Naive B cell (primary cell): ENCODE measurements around the gene CRAT. TPM values are rescaled to one million over a fixed set of nuclear protein-coding genes. Genes with fewer than 3 reads are reported as not detected.

ENCODE experiments used
- ATAC-seq, 2 donors: fragments of 150-1000 bp; cut with Tn5 transposase; 2 replicates each; pipeline ENCODE4 v1.10.0; 2021; ENCODE audit warnings: low read depth in 2 of 2, mild to moderate bottlenecking in 2 of 2, moderate library complexity in 2 of 2
- DNase-seq: peaks from one replicate; pipeline ENCODE4 v3.0.0; 2022
- H3K27ac Mint-ChIP-seq, 6 donors: one replicate each; pipeline ENCODE4 v1.8.0; 2020 to 2022; ENCODE audit warnings: mild to moderate bottlenecking in 6 of 6, mixed read lengths in 6 of 6, moderate library complexity in 5 of 6, inconsistent platforms in 2 of 6
- H3K27me3 Mint-ChIP-seq, 3 donors: one replicate each; pipeline ENCODE4 v1.8.0; 2021 to 2022; ENCODE audit warnings: mixed read lengths in 3 of 3, mild to moderate bottlenecking in 1 of 3
- H3K36me3 Mint-ChIP-seq, 2 donors: one replicate each; pipeline ENCODE4 v1.8.0; 2020 to 2022; ENCODE audit warnings: mixed read lengths in 2 of 2, inconsistent platforms in 1 of 2, mild to moderate bottlenecking in 1 of 2
- H3K4me1 Mint-ChIP-seq, 3 donors: one replicate each; pipeline ENCODE4 v1.8.0; 2020 to 2022; ENCODE audit warnings: mixed read lengths in 3 of 3, inconsistent platforms in 1 of 3, mild to moderate bottlenecking in 1 of 3, moderate library complexity in 1 of 3
- H3K4me3 Mint-ChIP-seq, 8 donors: one replicate each; pipeline ENCODE4 v1.8.0; 2020 to 2022; ENCODE audit warnings: mild to moderate bottlenecking in 8 of 8, mixed read lengths in 8 of 8, moderate library complexity in 8 of 8, inconsistent platforms in 2 of 8
- H3K9me3 Mint-ChIP-seq, 7 donors: one replicate each; pipeline ENCODE4 v1.8.0; 2020 to 2022; ENCODE audit warnings: mixed read lengths in 7 of 7, mild to moderate bottlenecking in 5 of 7, inconsistent platforms in 2 of 7, moderate library complexity in 1 of 7
- polyA plus RNA-seq, 6 donors: library from polyadenylated mRNA; unstranded; fragments of 300-500 nt; fragmentation: Illumina TruSeq; gene quantifications; one replicate each; pipeline ENCODE4 v1.2.3, GENCODE V29; 2021; ENCODE audit warnings: low read depth in 6 of 6

Gene CRAT
- 10 to 100 TPM in 1 of 6 donors, 1 to 10 TPM in 5; 4.5 to 11.0 (median 7.5) TPM for polyA plus RNA-seq

DNA sequence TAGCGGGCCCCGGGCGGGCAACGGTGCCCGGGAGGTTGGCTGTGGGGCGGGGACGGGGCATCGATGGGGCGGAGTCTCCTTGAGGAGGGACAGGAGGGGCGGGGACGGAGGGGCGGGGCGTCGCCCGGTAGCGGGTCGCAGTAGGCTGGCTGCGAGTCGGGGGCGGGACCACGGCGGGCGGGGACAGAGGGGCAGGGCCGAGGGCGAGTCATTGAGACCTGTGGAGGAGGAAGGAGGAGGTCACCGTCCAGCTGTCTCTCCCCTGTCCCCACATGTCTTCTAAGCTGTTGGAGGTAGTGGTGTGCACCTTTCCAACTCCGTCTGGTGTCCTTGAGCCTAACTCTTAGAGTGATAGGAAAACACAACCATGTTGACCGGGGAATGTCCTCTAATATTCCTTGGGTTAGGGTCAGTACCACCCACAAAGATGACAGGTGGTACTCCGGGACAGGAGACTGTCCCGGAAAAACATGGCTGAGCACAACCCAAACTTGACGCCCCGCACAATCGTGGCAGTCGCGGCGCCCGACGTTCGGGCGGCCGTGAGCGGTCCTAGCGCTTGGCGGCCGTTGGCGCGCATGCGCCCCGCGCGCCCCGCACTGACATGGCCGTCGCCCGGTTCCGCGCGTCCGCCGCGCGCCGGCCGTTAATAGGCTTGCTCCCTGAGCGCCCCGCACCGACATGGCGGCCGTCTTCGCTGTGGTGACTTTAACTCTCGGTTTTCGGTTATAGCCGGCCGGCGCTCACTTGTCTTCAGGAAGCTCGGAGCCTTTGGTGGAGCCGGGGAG lies at the start of gene CRAT, which contains the start of gene PTPA:
Gene CRAT (minus strand): TSS at position 54 of the 788 bp plus-strand sequence. CDS start 284 bp downstream, outside the sequence.
Gene PTPA (plus strand): TSS at position 676 of the 788 bp plus-strand sequence. CDS start 186 bp downstream, outside the sequence.
- Mint-ChIP-seq H3K36me3 (no peaks in the 10 kb centered on the region), H3K27me3 (no peaks in the 10 kb centered on the region), H3K4me3 (peak within 1 kb of the TSS; percentile 87 to 98 (median 96)), H3K27ac (peak within 1 kb of the TSS; percentile 88 to 97 (median 90)), H3K4me1 (peaks cover 11 to 36% (median 35%) of the 10 kb centered on the region in 3 donors), H3K9me3 (no peaks in the 10 kb centered on the region)
- ATAC-seq, result peak; percentile 86 to 88
- DNase-seq, result peak; percentile 94

DNA sequence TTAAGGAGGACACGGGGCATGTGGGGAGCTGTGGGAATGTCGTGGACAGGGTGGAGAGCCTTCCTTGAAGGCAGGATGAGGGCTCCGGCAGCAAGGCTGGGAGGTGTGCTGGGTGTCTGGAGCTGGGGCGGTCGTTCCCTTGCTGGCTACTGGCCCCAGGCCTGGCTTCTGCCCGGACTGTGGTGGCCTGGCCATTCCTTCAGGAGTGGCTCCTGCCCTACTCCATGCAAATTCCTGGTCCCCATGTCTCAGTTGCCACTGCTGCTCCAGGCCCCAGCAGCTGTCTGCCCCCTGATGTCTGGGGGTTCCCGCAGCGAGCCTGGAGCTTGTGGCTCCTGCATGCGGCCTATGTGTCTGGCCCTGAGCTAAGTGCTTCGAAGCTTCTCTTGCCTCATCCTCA lies 45.6 kb upstream of the CRAT start:
- Mint-ChIP-seq H3K27me3 (no peaks in the 10 kb centered on the region), H3K27ac (no peak overlapping the region), H3K4me3 (no peak overlapping the region), H3K4me1 (peaks cover 0 to 5% (median 3%) of the 10 kb centered on the region in 3 donors), H3K9me3 (no peaks in the 10 kb centered on the region), H3K36me3 (no peaks in the 10 kb centered on the region)
- DNase-seq, result no peak
- ATAC-seq, result no peak

DNA sequence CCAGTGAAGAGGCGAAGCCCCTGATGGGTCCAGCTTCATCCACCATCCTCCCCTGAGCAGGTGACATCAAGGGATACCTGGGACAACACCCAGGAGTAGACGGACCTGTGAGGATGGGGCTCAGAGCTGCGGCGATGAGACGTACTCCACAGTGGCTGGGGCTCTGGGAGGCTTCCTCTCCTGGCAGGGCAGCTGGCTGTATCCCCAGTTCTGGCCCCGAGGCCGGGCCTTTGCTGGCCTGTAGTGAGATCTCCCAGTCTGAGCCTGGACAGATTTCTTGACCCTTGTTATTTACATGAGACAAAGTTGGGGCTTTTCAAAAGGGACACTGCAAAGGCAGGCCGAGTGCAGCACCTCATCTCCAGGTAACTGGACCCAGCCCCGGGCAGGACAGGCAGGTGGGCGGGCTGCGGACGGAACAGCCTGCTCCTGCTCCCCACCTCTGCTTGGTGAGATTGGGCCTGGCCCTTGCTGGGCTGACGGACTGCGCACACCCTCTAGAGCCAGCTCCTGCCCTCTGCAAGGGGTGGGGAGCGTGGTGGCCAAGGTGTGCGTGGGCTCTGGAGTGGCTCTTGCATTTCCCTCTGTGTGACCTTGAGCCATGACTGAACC lies 44.4 kb upstream of the CRAT start:
- Mint-ChIP-seq H3K27me3 (no peaks in the 10 kb centered on the region), H3K4me3 (no peak overlapping the region), H3K4me1 (peaks cover 3 to 7% (median 5%) of the 10 kb centered on the region in 3 donors), H3K9me3 (no peaks in the 10 kb centered on the region), H3K27ac (no peak overlapping the region), H3K36me3 (no peaks in the 10 kb centered on the region)
- DNase-seq (no peak), ATAC-seq (no peak)

DNA sequence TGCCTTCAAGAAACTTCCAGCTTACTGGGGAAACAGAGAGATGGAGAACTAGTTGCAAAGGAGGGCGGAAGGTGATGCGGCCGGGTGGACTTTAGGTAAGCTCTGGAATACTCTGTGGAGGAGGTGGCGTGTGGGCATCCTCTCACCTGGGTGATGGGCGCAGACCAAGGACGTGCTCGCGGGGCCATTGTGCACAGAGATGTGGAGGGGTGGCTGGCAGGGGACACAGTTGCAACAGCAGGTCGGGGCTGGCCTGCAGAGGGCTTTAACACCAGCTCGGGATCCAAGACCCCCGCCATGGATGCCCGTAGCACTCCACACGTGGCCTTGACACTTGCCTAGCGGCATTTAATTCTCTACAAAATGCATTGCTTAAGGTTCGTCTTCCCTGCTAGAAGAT lies 40.9 kb upstream of the CRAT start:
- H3K27ac Mint-ChIP-seq, result peak overlapping the region in 2 of 6 donors; percentile 48 to 54
- ATAC-seq, result no peak
- H3K4me1 Mint-ChIP-seq, result peaks cover 4 to 13% (median 5%) of the 10 kb centered on the region in 3 donors
- peak overlapping the region in 1 of 8 donors; percentile 51 for H3K4me3 Mint-ChIP-seq
- no peaks in the 10 kb centered on the region for H3K36me3 Mint-ChIP-seq
- no peaks in the 10 kb centered on the region for H3K9me3 Mint-ChIP-seq
- no peaks in the 10 kb centered on the region for H3K27me3 Mint-ChIP-seq
- no peak for DNase-seq

DNA sequence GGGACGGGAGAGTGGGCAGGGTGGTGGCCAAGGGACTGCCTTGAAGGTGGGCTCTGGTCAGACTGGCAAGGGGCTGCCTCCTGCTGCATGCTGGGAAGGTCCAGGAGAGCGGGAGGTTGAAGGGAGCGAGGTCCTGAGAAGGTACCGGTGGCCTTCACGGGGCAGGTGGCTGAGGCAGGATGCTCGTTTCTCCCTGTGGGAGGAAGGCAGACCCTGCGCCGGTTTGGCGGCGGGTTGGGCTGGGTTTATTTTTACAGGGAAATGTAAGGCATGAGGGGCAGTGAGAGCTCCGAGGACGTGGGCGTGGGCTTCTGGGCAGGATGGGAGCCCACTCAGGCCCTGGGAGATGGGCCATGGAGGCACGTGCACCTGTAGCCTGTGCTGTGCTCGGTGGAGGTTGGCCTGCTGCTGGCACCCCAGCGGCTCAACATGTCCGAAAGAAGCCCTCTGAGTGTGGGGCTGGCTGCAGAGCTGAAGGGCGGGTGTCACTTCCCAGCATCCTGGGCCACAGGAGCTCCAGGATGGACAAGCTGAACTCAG lies 40.1 kb upstream of the CRAT start:
- Mint-ChIP-seq H3K4me1 (peaks cover 4 to 13% (median 5%) of the 10 kb centered on the region in 3 donors), H3K27me3 (no peaks in the 10 kb centered on the region), H3K4me3 (no peak overlapping the region), H3K9me3 (no peaks in the 10 kb centered on the region), H3K36me3 (no peaks in the 10 kb centered on the region), H3K27ac (no peak overlapping the region)
- ATAC-seq, result no peak
- DNase-seq, result no peak

DNA sequence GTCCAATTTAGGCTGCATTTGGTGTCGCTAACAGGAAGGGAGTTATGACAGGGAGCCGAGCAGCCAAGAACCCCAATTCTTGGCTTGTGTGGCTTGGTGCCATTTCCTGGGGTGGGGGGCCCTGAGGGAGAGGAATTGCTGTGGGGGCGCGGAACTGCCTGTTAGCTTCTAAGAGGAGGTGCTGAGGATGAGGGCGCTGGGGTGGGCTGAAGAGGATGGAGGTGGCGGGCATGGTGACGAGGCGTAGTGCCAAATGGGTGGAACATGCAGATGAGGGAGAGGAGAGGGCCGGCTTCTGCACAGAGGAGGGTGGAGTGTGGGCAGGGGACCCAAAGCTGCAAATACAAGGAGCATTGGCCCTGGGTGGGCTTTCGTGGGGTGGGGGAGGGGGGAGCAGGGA lies 39.5 kb upstream of the CRAT start:
- Mint-ChIP-seq H3K4me3 (no peak overlapping the region), H3K36me3 (no peaks in the 10 kb centered on the region), H3K27me3 (no peaks in the 10 kb centered on the region), H3K9me3 (no peaks in the 10 kb centered on the region), H3K4me1 (peaks cover 4 to 13% (median 5%) of the 10 kb centered on the region in 3 donors), H3K27ac (peak overlapping the region in 1 of 6 donors; percentile 43)
- ATAC-seq (no peak), DNase-seq (no peak)

DNA sequence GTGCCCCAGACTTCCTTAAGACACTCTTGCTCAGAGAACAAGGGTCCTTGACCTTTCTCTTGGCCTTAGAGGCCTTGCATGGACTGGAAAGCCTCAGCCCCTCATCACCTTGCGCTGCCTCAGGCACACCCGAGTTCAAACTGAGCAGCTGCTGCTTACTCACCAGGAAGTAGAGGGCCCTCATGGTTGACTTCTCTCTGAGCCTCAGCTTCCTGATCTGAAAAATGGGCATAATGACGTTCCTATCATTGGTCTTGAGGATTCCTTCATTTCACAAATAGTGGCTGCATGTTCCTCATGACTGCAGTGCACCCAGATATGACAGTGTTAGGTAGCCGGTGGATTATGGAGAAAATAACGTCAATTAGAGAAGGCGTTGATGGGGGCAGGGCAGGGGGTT lies 38.8 kb upstream of the CRAT start:
- Mint-ChIP-seq H3K27ac (peak overlapping the region in 2 of 6 donors; percentile 43 to 82), H3K36me3 (no peaks in the 10 kb centered on the region), H3K27me3 (no peaks in the 10 kb centered on the region), H3K4me1 (peaks cover 4 to 13% (median 5%) of the 10 kb centered on the region in 3 donors), H3K9me3 (no peaks in the 10 kb centered on the region), H3K4me3 (no peak overlapping the region)
- no peak for ATAC-seq
- no peak for DNase-seq

DNA sequence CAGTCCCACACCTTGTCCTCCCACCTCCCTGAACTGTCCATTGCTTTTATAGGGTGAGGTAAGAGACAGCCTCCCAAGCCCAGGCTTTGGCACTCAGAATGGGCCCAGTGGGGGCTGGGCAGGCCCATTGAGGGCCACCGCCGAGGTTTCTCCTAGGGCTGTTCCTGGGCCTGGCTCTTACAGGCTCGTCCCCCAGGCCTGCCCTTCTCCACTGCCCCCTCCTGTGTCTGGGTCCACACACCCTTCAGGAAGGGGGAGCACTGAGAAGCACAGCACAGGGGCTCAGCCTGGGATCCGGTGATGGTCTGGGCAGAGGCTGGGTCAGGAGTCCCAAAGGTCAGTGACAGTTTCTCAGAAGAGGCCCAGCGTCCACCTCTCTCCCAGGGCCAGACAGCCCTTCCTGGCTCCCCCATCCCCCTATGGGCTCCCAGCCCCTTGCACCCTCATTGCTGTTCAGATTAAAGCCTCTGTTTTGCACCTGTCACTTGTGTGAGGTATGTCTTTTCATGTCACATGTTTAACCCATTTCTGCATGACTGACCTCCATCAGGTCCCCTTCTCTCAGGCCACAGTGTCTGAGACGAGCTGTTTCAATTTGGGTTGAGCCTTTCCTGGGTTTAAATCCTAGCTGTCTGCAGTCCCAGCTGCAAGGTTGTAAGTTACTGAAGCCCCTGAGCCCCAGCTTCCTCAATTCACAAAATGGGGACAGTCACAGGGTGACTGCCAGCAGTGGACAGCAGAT lies 38.0 kb upstream of the CRAT start:
- H3K9me3 Mint-ChIP-seq, result no peaks in the 10 kb centered on the region
- ATAC-seq (no peak), DNase-seq (no peak)
- no peak overlapping the region for H3K4me3 Mint-ChIP-seq
- peak overlapping the region in 2 of 6 donors; percentile 54 to 59 for H3K27ac Mint-ChIP-seq
- no peaks in the 10 kb centered on the region for H3K36me3 Mint-ChIP-seq
- peaks cover 4 to 17% (median 10%) of the 10 kb centered on the region in 3 donors for H3K4me1 Mint-ChIP-seq
- H3K27me3 Mint-ChIP-seq, result no peaks in the 10 kb centered on the region

- Mint-ChIP-seq H3K27ac (peak overlapping the region in 1 of 6 donors; percentile 42), H3K36me3 (no peaks in the 10 kb centered on the region), H3K4me1 (peaks cover 21 to 22% (median 21%) of the 10 kb centered on the region in 3 donors), H3K4me3 (peak overlapping the region in 1 of 8 donors; percentile 12), H3K9me3 (no peaks in the 10 kb centered on the region), H3K27me3 (no peaks in the 10 kb centered on the region)
- ATAC-seq (no peak), DNase-seq (no peak)
These were observed 35.9 kb upstream of the CRAT start for GRCh38 chr9:129146441-129146941.

DNA sequence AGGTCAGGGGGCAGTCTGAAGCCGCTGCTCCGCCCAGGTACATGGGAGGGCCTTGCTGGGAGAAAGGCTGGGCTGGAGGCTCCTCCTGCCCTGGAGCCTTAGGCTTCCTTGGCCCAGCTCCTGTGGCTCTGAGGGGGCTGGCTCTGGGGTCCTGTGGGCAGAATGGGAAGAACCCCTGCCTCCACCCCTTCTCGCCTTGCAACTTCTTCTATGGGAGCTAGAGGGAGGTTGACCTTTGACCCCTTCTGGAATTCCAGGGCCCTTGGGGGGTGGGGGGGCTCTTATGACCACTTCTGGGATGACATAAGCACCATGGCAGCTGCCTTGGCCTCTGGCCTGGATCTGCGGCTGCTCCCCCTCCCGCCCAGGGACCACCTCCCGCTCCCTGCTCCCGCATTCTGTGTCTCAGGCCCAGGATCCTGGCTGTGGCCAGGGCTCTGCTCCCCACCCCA lies 35.3 kb upstream of the CRAT start:
- DNase-seq (no peak), ATAC-seq (no peak)
- Mint-ChIP-seq H3K4me1 (peaks cover 26 to 27% (median 27%) of the 10 kb centered on the region in 3 donors), H3K27ac (peak overlapping the region in 1 of 6 donors; percentile 41), H3K9me3 (no peaks in the 10 kb centered on the region), H3K36me3 (no peaks in the 10 kb centered on the region), H3K4me3 (no peak overlapping the region), H3K27me3 (no peaks in the 10 kb centered on the region)

- H3K36me3 Mint-ChIP-seq, result no peaks in the 10 kb centered on the region
- no peak for DNase-seq
- H3K4me3 Mint-ChIP-seq, result peak overlapping the region in 1 of 8 donors; percentile 44
- peaks cover 30 to 33% (median 32%) of the 10 kb centered on the region in 3 donors for H3K4me1 Mint-ChIP-seq
- no peaks in the 10 kb centered on the region for H3K9me3 Mint-ChIP-seq
- no peak overlapping the region for H3K27ac Mint-ChIP-seq
- ATAC-seq, result no peak
- no peaks in the 10 kb centered on the region for H3K27me3 Mint-ChIP-seq
These were observed 34.7 kb upstream of the CRAT start for GRCh38 chr9:129145316-129145715.

- Mint-ChIP-seq H3K4me1 (peaks cover 31 to 47% (median 44%) of the 10 kb centered on the region in 3 donors), H3K27ac (peak overlapping the region in 5 of 6 donors; percentile 30 to 92 (median 61)), H3K4me3 (peak overlapping the region in 7 of 8 donors; percentile 42 to 76 (median 66)), H3K9me3 (no peaks in the 10 kb centered on the region), H3K27me3 (no peaks in the 10 kb centered on the region), H3K36me3 (no peaks in the 10 kb centered on the region)
- DNase-seq (peak; percentile 66), ATAC-seq (peak in 1 of 2 donors; percentile 21)
These were observed 32.7 kb upstream of the CRAT start for GRCh38 chr9:129143031-129143927.
